ENCODE data around the gene ACTR1B.
"Not testable (repeated sequence)": the region's sequence is repeated elsewhere in the genome, so short reads cannot be mapped to it uniquely, and the experiment has no call there.

The ACTR1B gene

DNA sequence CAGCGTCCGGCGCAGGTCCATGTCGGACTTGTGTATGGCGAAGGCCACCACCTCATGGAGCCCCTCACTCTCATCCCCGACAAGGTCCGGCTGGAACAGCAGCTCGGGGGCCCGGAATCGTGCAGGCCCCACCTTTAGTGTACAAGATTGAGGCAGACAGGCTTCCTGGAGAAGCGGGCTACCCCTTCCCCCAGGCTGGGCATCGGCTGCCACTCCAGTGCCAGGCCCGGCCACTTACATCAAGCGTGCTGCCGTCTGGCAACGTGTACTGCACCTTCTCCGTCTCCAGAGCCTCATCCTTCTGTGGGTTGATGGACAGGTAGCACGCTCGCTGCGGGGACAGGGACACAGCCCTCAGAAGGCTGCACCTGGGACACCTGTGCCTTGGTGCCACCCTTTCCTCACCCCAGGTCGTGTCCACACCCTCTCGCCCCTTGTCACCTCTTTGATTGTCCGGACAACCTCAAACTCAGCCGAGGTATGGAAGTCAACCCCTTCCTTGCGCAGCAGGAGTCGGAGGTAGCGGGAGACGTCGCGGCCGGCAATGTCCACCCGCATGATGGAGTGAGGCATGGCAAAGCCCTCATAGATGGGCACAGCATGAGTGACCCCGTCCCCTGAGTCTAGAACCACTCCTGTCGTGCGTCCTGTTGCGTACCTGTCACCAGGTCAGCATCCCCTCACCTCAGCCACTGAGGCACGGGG, 5.7 kb downstream of the ACTR1B start:
- no peak for DNase-seq

DNA sequence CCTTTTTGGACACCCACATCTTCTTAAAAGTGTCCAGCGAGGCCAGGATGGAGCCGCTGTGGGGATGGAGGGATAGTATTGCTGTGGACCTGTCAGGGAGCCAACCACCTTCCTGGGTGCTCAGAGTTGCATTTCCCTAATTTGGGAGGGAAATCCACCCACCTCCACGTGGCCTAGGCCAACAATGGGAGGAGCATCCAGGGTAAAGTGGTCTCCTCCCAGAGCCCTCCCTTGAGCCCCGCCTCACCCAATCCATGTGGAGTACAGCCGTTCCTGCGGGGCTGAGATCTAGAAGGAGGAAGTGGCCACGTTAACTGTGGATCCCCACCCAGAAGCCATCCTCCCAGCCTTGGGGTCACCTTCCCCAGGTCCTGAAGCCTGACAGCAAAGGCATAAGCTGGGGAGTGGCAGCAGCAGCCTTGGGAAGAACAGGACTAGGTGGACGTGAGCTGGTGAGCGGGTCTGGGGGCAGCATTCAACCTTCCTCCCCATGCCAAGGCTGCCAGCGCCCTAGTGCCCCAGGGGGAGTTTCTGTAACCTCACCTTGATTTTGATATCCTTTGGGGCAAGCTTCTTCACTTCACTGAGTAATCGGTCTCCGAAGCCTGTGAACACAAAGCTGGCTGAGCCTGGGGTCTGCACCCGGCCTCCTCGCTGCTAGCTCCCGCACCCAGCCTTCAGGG, 6.8 kb downstream of the ACTR1B start:
- DNase-seq = no peak

DNA sequence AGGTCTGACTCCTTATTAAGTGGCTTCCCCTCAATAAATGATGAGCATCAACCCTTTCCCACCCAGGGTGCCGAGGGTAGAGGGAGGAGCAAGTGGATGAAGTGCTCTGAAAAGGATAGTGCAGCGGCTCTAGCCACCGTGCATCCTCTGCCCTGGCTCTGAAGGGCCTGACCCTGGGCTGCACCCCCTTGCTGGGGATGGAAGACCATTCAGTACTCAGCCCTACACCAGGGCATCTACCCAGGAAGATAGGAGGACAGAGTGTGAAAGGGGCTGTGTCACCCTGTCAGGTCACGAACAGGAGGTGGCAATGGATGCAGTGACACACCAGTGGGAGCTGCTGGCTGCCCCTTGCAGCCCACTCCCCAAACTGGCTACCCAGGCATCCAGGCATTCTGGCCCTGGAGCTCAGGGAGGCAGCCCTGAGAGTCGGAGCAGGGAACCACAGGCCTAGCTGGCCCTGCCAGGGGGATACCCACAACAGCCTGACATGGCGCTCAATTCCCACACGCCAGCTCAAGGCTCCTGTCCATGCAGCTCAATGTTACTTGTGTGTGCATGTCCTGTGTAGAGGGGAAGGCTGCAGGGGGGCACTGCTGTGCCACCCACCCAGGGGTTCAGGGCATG, 7.6 kb downstream of the ACTR1B start:
- DNase-seq = no peak

DNA sequence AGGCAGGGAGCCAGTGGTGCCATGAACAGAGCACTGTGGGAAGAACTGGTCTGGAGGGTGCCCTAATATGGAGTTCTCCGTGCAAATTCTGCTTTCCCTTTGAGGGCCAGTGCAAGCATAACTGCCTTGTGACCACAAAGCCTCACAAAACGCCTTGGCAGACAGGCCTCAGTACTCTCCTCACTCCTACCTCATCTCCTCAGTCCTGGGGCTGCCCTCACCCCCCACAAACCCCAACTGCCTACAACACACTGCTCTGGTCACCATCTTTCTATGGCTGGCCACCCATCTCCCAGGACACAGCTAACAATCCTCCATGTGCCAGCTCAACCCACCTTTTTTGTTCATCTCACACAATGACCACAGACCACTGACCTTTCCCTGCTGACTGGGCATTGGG, 9.1 kb downstream of the ACTR1B start:
- no peak for DNase-seq

DNA sequence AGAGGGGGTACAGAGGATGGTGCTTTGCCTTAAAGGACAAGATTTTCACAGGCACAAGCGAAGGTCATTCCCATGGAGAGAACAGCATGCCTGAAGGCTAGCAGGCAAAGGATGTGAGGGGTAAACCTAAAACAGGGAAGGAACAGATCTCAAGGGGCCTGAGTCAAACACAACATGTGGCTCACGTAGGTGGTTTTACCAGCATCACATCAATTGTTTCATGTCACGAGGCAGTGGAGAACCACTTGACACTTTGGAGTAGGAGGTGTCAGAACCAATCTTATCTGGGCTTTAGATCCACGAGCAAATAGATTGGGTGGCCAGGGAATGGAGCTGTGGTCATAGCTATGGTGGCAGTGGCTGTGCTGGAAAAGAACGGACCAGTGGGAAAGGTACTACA, 9.5 kb downstream of the ACTR1B start:
- DNase-seq = no peak

DNA sequence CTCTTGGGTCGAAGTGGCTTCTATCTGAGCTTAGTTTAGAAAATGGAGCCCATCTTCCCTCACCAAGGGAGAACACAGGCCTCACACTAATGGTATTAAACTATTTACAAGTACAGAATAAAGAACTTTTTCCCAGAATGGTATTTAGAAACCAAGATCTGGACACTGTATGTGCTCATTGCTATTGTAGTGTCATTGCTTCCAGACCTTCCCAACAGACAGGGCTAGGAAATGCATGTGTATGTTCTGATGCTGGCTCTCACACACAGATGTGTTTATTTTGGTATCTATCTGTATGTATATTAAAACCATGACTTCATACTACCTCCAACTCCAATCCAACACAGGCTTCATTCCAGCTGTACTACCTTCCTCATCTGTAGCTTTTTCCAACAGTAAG, 10.0 kb downstream of the ACTR1B start:
- no peak for DNase-seq

DNA sequence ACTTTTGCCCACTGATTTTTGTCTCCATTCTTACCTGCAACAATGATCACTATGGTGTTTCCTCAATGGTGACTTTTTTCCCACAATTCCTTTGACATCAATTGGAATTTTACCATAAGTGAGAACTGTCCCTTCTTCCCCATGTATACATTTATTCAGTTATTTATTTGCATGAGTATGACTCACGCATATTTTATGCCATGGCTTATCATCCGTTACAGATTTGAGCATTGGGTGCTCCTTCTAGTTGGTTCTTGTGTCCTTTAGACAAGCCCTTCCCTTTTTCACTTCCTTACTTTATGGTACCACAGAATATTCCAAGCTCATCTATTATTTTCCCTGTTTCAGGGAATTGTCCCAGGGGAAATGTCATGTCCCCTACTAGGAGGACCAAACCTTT, 10.4 kb downstream of the ACTR1B start:
- no peak for DNase-seq

DNA sequence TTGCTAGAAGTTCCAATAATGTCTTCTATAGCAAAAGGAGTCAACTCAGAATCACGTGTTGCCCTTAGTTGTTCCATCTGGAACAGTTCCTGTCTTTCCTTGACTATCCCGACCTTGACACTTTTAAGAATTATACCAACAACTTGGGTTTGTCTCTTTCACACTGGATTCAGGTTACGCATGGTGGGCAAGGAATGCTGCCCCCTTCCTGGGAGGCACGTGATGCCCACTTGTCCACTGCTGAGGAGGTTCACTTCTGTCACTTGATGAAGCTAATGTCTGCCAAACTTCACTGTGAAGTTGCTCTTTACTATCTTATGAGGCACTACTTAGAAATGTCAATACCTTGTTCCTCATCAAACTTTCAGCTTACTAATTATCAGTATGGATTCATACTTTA, 12.7 kb downstream of the ACTR1B start:
- no peak for DNase-seq

DNA sequence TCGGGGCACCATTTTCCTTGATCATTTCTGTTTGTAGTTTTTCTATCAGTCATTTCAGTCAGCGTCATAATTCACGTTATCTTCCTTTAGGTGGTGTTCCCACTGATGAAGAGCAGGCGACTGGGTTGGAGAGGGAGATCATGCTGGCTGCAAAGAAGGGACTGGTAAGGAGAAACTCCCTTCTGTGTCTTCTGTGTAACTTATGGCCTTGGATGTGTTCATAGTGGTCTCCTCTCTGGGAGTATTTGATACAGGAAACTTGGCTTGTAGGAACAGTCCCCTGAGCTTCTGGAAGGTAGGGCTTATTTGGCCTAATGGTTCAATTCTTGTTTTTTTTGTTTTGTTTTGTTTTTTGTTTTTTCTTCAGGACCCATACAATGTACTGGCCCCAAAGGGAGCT, 16.9 kb downstream of the ACTR1B start:
- no peak for DNase-seq

DNA sequence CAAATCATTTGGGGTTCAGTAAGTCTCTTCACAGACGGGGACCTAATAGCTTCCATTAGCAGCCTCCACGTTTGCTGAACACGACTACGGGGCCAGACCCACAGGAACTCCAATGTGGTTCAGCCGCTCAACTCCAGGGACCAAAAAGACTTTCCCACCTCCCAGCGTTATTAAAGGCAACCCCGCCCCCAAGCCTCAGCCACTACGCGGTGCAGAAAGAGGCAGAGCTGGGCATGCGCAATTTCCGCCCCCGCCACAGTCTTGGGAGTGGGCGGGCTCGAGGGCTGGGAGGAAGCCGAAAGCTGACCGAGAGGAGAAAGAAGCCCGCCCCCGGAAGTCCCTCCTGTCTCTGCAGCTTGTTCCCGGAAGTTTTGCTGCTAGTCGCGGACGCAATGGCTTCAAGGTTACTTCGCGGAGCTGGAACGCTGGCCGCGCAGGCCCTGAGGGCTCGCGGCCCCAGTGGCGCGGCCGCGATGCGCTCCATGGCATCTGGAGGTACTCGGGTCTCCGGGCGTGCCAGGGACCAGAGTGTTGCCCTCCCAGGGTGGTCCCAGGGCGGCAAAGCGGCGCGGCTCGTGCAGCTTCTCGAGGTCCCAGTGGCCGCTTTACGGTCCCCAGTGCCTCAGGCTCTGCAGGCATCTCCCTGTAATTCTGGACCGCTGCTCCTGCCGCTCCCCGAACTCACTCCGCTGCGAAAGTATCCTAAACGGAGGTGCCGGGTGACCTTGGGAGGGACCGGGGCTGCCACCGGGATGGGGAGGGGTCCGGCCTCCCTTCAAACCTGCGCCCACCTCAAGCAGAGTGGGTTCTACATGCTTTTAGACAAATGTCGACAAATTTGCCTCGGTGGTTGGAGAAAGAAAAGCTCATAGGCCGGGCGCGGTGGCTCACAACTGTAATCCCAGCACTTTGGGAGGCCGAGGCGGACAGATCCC, 17.9 kb downstream of the ACTR1B start, which contains the start of gene COX5B:
Gene COX5B, plus strand, starts transcription at position 368 of the 935 bp plus-strand sequence. Its CDS starts 25 bp downstream, at position 393.
- peak; percentile 91 for DNase-seq

DNA sequence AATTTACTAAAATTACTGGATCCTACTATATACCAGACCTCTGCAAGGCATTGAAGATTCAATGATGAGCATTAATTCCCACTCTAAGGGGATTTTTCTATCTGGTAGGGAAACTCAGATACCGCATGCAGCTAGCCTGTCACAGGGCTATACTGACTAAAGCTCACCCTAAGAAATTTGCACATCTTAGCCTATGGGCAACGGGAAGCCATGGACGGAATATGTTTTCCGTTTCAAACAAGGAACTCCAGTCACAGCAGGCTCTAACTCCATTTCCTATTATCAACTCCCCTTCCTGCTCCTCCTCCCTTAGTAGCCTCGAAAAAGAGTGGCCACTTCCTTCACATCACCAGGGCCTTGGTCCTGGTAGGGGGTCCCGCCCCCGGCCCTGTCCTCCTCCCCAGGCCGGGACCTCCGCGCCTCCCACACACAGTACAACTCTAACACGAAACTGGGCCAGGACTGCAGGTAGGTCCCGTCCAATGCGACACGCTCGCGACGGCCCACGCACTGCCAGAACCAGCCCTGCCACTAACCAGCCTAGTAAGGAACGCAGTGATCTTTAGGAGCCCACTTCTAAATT, 18.6 kb downstream of the ACTR1B start:
- no peak for DNase-seq

DNA sequence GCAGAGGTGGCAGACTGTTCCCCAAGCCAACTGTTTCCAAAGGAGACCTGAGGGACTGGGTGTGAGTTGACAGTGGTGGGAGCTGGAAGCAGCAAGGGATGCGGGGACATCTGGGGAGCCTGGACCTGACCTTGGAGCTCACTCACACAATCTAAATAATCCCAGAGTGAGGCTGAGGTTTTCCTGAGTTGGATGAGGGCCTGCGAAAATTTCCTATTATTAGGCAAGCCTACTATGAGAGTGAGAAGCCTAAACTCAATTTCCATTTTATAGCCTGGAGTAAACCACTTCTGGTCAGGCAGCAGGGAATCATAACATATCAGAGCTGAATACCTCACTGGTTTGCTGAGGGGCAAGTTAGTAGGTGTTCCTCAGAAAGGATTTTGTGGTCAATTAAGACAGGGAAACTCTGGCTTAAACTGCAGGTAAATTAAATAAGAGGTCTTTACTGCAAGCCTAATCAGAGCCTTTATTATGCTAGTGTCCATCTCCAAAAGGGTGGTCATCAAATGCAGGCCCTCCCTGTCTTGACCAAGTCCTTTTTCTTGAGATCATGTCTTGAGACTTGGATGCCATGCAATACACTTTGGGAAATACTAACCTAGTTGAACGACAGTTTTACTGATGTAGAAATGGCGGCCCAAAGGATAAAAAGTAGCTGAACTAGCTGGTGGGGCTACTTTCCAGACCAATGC, 19.7 kb downstream of the ACTR1B start:
- no peak for DNase-seq

DNA sequence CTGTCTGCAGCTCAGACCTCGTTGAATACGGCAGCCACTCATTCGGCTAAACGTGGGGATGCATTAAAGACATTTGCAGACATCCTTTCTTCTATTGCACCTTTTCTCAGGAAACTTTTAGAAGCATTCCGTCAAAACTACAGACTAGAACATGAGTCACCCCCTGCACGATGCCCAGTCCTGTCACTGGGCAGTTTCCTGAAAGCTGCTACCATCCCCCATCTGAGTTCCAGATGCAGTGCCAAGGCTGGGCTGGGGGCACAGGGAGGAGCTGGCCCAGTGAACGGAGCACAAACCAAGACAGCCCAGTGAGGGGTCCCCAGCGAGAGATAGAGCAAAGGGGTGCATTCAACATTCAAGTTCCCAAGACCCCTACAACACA, 37.8 kb downstream of the ACTR1B start:
- DNase-seq = not testable (repeated sequence)

DNA sequence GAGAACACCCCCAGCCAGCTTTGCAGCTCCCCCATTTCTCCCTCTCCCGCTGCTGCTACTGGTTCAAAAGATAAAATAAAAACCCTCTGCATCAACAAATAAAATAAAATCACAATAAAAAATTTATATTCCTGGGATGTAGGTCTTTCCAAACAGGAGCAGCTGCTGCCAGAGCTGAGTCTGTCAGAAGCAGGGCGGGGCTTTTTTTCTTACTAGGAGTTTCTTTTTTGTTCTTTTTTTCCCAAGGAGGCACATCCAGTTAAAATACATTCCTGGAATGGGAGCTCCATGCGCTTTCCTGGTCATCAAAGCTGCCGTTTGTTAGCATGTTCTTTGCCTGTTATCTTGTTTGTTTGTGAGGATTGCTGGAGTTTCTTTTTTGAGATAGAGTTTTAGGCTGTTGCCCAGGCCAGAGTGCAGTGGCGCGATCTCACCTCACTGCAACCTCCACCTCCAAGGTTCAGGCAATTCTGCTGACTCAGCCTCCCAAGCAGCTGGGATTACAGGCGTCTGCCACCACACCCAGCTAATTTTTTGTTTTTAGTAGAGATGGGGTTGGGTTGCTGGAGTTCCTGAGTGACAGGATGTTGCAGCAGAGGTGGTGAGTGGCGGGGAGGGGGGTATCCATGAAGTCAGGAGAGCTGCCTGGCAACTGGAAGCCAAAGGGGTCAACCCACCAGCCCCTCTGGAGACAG, 38.3 kb downstream of the ACTR1B start:
- DNase-seq = not testable (repeated sequence)

DNA sequence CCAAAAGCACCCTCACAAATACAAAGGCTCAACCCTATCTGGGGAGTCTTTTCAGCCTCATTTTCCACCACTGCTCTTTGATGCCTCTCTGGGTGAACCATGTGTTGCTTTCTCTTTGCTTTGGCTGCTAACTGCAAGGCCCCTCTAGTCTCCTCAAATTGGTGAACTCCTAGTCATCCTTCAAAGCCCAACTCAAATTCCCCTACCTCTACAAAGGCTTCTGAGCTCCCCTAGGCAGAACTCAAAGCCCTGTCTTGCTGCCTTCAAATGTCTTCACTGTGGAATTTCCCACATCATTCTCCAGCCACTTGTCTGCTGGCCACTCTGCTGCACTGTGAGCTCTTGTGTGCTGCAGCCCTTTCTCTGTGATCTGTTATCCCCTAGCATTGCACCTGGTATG, 40.9 kb downstream of the ACTR1B start:
- not testable (repeated sequence) for DNase-seq

DNA sequence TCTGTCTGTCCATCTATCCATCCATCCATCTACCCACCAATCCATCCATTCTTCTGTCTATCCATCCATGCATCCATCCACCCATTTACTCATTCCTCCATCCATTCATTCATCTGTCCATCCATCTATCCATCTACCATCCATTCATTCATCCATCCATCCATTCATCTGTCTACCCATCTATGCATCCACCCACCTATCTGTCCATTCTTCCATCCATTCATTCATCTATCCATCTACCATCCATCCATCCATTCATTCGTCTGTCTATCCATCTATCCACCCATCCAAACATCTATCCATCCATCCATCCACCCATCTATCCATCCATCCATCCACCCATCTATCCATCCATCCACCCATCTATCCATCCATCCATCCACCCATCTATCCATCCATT, 43.4 kb downstream of the ACTR1B start:
- DNase-seq = not testable (repeated sequence)

DNA sequence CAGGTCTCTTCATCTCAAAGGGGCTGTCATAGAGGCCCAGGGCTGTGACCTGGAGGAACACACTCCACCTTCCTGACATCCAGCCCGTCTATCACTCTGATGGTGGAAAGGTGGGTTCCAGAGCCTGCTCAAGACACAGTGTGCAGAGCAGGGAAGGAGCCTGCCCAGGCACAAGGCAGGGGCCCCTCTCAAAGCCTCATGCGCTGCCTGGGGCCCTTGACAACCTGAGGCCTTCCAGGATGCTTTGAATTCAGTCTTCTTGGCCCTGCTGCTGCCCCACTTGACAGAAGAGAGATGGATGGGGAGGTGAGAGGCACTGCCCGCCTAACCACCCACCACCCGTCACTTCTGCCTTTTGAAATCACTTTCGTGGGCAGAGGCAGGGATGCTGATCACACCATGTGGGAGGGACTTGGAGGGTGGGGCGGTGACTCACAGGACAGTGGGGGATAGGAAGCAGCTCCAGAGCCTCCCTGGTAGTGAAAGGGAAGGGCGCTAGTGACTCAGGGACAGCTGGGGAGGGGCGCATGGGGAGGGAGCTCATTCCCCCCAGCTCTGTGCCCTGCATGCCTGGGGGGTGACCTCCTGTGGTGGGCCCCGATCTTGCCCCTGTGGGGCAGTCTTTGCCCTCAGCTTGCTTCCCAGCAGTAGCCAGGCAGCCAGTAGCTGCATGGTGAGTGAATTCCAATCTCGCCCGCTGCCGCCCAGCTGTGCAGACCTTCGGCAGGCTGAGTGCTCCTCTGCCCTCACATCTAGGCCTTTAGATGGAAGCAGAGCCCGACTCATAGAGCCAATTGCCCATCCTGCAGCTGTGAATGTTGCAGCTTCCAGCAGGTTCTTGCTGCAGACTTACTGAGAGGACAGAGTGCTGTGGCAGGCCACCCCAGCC, 44.7 kb downstream of the ACTR1B start:
- not testable (repeated sequence) for DNase-seq

DNA sequence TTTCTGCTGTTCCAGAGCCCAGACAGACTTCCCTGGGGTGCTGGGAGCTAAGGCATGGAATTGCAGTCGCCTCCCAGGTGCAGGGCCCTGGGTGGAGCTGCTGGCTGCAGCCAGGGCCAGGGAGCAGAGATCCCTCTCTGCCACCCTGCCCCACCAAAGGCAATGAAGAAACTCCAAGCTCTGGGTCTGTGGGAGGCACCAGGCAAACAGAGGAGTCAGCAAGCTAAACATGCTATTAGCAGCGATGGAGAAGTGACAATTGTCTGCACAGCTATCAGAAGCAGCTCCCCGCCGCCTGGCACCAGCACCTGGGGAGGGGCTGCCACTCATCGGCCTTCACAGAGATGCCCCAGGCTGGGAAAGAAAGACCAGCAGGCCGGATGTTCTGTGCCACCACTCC, 45.9 kb downstream of the ACTR1B start:
- DNase-seq = no peak

DNA sequence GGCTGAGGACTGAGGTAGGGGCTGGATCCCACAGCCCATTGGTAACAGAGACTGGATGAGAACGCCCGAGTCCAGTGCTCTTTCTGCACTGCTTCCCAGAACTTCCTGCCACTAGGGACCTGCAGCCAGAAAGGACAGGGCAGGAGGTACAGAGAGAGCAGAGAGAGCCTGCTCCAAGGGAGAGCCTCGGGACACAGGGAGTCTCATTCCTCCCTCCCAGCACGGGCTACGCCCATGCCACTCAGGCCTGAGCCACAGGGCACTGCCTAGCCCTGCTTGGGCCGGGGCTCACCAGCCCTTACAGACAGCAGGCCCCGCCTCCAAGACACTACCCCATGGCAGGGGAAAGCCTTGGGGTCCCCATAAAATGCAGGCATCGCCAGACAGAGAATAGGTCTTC, 48.1 kb downstream of the ACTR1B start:
- not testable (repeated sequence) for DNase-seq

DNA sequence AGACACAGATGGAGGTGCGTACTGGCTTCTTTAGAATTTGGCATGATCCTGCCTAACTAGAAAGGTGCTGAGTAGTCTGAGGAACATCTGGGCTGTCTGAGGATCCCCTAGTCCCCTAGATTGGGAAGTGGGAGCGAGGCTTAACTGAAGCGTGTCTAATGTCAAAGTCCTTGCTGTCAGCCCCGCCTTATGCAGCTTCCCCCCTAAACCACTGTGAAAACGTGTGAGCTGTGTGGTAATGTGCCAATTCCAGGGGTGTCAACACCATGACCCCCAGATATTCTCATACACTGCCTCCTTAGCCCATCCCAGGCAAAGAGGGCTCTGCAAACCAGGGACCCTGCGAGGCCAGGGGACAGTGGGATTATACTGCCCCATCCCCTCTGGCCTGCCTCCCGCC, 51.9 kb downstream of the ACTR1B start:
- not testable (repeated sequence) for DNase-seq
